CD14-positive monocyte (primary cell): Measurements from ENCODE around the gene KEAP1. TPM values are rescaled to one million over a fixed set of nuclear protein-coding genes. Genes with fewer than 3 reads are reported as not detected.
A peak's percentile ranks its signal among the peaks of the same experiment; 100 is the strongest.

ENCODE experiments used
- DNase-seq, 3 donors: peaks; one replicate each; pipeline ENCODE4 v3.0.0-alpha.2; 2011 to 2022
- H2AFZ ChIP-seq: 2 replicates; pipeline ENCODE4 v1.6.0; 2012; ENCODE audit warnings: mild to moderate bottlenecking, low read depth, low read length, inconsistent platforms; ENCODE audit not compliant: insufficient read depth, poor library complexity, severe bottlenecking
- H3K27ac ChIP-seq, 2 donors: 1 replicate in 1 of 2; 2 replicates in 1 of 2; pipeline ENCODE4 v1.5.1; 2012 to 2013; ENCODE audit warnings: low read length in 2 of 2, control low read depth in 1 of 2, inconsistent platforms in 1 of 2, low read depth in 1 of 2, mild to moderate bottlenecking in 1 of 2
- H3K27me3 ChIP-seq, 2 donors: one replicate each; pipeline versions ENCODE4 v1.6.0 to v1.6.1; 2011 to 2013; ENCODE audit warnings: low read length in 2 of 2; ENCODE audit not compliant: control insufficient read depth in 2 of 2, insufficient read depth in 2 of 2
- H3K36me3 ChIP-seq, 2 donors: replicated peaks in 1 of 2; 1 replicate in 1 of 2; 2 replicates in 1 of 2; pipeline versions ENCODE4 v1.5.1 to v1.6.1; 2012 to 2013; ENCODE audit warnings: low read length in 2 of 2, control low read depth in 1 of 2, inconsistent platforms in 1 of 2, mild to moderate bottlenecking in 1 of 2; ENCODE audit not compliant: insufficient read depth in 2 of 2, control insufficient read depth in 1 of 2
- H3K4me1 ChIP-seq, 2 donors: 1 replicate in 1 of 2; 2 replicates in 1 of 2; pipeline versions ENCODE4 v1.5.1 to v1.6.1; 2012 to 2013; ENCODE audit warnings: low read length in 2 of 2, control low read depth in 1 of 2, inconsistent platforms in 1 of 2, mild to moderate bottlenecking in 1 of 2, moderate library complexity in 1 of 2; ENCODE audit not compliant: insufficient read depth in 2 of 2, control insufficient read depth in 1 of 2
- H3K4me2 ChIP-seq: replicated peaks from 2 replicates; pipeline ENCODE3; 2012; ENCODE audit warnings: low read length, moderate library complexity, mild to moderate bottlenecking; ENCODE audit not compliant: poor library complexity, severe bottlenecking; ENCODE audit errors: extremely low read depth
- H3K4me3 ChIP-seq, 3 experiments: fragments of 200-600 bp in 1 of 3; sonication (generic) in 1 of 3; replicated peaks in 1 of 3; 1 replicate in 2 of 3; 2 replicates in 1 of 3; pipeline ENCODE4 v1.5.1; 2011 to 2013; ENCODE audit warnings: low read length in 3 of 3, mild to moderate bottlenecking in 3 of 3, control low read depth in 2 of 3, low read depth in 2 of 3, inconsistent platforms in 1 of 3, moderate library complexity in 1 of 3
- H3K79me2 ChIP-seq: 2 replicates; pipeline ENCODE4 v1.6.0; 2012; ENCODE audit warnings: mild to moderate bottlenecking, control low read depth, inconsistent platforms, low read length, moderate library complexity; ENCODE audit not compliant: insufficient read depth
- H3K9ac ChIP-seq: 2 replicates; pipeline ENCODE4 v1.6.0; 2017; ENCODE audit warnings: low read length, mild to moderate bottlenecking; ENCODE audit not compliant: insufficient read depth, poor library complexity, severe bottlenecking
- H3K9me3 ChIP-seq, 2 donors: replicated peaks in 1 of 2; 1 replicate in 1 of 2; 2 replicates in 1 of 2; pipeline versions ENCODE4 v1.5.1 to v1.6.1; 2012 to 2013; ENCODE audit warnings: low read length in 2 of 2, control low read depth in 1 of 2; ENCODE audit not compliant: control insufficient read depth in 1 of 2, insufficient read depth in 1 of 2
- H4K20me1 ChIP-seq: 2 replicates; pipeline ENCODE4 v1.6.0; 2012; ENCODE audit warnings: mild to moderate bottlenecking, low read length, control low read depth, moderate library complexity; ENCODE audit not compliant: insufficient read depth
- H3K27ac Mint-ChIP-seq, 7 donors: one replicate each; pipeline ENCODE4 v1.8.0; 2020; ENCODE audit warnings: mild to moderate bottlenecking in 7 of 7, mixed read lengths in 7 of 7, moderate library complexity in 6 of 7, inconsistent platforms in 2 of 7
- H3K27me3 Mint-ChIP-seq, 3 donors: one replicate each; pipeline ENCODE4 v1.8.0; 2021 to 2022; ENCODE audit warnings: low read depth in 3 of 3, mild to moderate bottlenecking in 3 of 3, mixed read lengths in 3 of 3, moderate library complexity in 3 of 3, inconsistent platforms in 1 of 3
- H3K36me3 Mint-ChIP-seq, 2 donors: one replicate each; pipeline ENCODE4 v1.8.0; 2020; ENCODE audit warnings: mixed read lengths in 2 of 2, inconsistent platforms in 1 of 2, mild to moderate bottlenecking in 1 of 2
- H3K4me1 Mint-ChIP-seq: one replicate; pipeline ENCODE4 v1.8.0; 2020; ENCODE audit warnings: mild to moderate bottlenecking, mixed read lengths
- H3K4me3 Mint-ChIP-seq, 2 donors: one replicate each; pipeline ENCODE4 v1.8.0; 2020; ENCODE audit warnings: mild to moderate bottlenecking in 2 of 2, mixed read lengths in 2 of 2, moderate library complexity in 1 of 2
- H3K9me3 Mint-ChIP-seq, 7 donors: one replicate each; pipeline ENCODE4 v1.8.0; 2020 to 2022; ENCODE audit warnings: mixed read lengths in 7 of 7, mild to moderate bottlenecking in 6 of 7, moderate library complexity in 6 of 7, inconsistent platforms in 2 of 7
- WGBS: methylation state at CpG from one replicate; pipeline ENCODE4 v1.1.5; 2013; ENCODE audit warnings: missing lambda C conversion rate; ENCODE audit not compliant: insufficient coverage; 5-methylcytosine and 5-hydroxymethylcytosine counted together
- intact Hi-C, 2 donors: fragments of 100-400 bp; cut with micrococcal nuclease; formaldehyde crosslinking; loops; one replicate each; pipeline versions ENCODE4 v1.15.0 to v1.15.1; 2023
- polyA plus RNA-seq, 3 donors: library from polyadenylated mRNA; depleted of rRNA in 1 of 3; unstranded in 2 of 3; stranded (reverse) in 1 of 3; fragments of 300-500 nt in 2 of 3; fragments of >200 nt in 1 of 3; fragmentation: Illumina TruSeq in 2 of 3; gene quantifications; 1 replicate in 2 of 3; 2 replicates in 1 of 3; pipeline ENCODE4 v1.2.3, GENCODE V29; 2012 to 2021
- TF ChIP-seq, protein P1 (sequence below): fragments of 200-600 bp; IDR thresholded peaks from one replicate; pipeline ENCODE4 v1.8.0; 2022; ENCODE audit warnings: antibody characterized with exemption, mild to moderate bottlenecking

The KEAP1 gene
- polyA plus RNA-seq, 3 donors, result 26.0 to 32.6 (median 26.1) TPM

GRCh38 chr19:10535613-10536012 is 32.5 kb upstream of the KEAP1 start:
- H3K4me2 ChIP-seq, result no peak overlapping the region

GRCh38 chr19:10533646-10534386 is 30.7 kb upstream of the KEAP1 start:
- no peak overlapping the region for H2AFZ ChIP-seq
- H3K27me3 ChIP-seq, result peaks cover 0 to 5% of the 10 kb centered on the region in 2 donors
- no peak for DNase-seq
- H3K36me3 ChIP-seq, result no peaks in the 10 kb centered on the region
- peaks cover 4 to 20% (median 19%) of the 10 kb centered on the region in 3 donors for H3K27me3 Mint-ChIP-seq
- no peaks in the 10 kb centered on the region for H3K36me3 Mint-ChIP-seq
- H3K4me1 Mint-ChIP-seq, result peaks cover 8% of the 10 kb centered on the region
- no peaks in the 10 kb centered on the region for H3K79me2 ChIP-seq
- intact Hi-C loops, result no loop called here
- WGBS, result 83% methylated on average over 7 of the region's 10 CpGs
- peaks cover 0 to 8% (median 5%) of the 10 kb centered on the region in 7 donors for H3K9me3 Mint-ChIP-seq
- H3K4me3 Mint-ChIP-seq, result no peak overlapping the region
- no peak overlapping the region for H3K27ac ChIP-seq
- H3K4me2 ChIP-seq, result no peak overlapping the region
- TF ChIP-seq, protein P1, sequence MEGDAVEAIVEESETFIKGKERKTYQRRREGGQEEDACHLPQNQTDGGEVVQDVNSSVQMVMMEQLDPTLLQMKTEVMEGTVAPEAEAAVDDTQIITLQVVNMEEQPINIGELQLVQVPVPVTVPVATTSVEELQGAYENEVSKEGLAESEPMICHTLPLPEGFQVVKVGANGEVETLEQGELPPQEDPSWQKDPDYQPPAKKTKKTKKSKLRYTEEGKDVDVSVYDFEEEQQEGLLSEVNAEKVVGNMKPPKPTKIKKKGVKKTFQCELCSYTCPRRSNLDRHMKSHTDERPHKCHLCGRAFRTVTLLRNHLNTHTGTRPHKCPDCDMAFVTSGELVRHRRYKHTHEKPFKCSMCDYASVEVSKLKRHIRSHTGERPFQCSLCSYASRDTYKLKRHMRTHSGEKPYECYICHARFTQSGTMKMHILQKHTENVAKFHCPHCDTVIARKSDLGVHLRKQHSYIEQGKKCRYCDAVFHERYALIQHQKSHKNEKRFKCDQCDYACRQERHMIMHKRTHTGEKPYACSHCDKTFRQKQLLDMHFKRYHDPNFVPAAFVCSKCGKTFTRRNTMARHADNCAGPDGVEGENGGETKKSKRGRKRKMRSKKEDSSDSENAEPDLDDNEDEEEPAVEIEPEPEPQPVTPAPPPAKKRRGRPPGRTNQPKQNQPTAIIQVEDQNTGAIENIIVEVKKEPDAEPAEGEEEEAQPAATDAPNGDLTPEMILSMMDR, result no peak
- no peak overlapping the region for H3K4me3 ChIP-seq
- H3K27ac Mint-ChIP-seq, result peak overlapping the region in 1 of 7 donors; percentile 53
- H3K4me1 ChIP-seq, result peaks cover 6 to 10% of the 10 kb centered on the region in 2 donors
- no peak overlapping the region for H3K9ac ChIP-seq
- H4K20me1 ChIP-seq, result no peaks in the 10 kb centered on the region
- peaks cover 0 to 5% of the 10 kb centered on the region in 2 donors for H3K9me3 ChIP-seq

More at GRCh38 chr19:10535613-10536012, 32.5 kb upstream of the KEAP1 start:
- H3K79me2 ChIP-seq, result no peaks in the 10 kb centered on the region
- Mint-ChIP-seq H3K36me3 (no peaks in the 10 kb centered on the region), H3K27ac (no peak overlapping the region), H3K27me3 (peaks cover 6 to 24% (median 16%) of the 10 kb centered on the region in 3 donors), H3K9me3 (peaks cover 0 to 8% (median 5%) of the 10 kb centered on the region in 7 donors), H3K4me3 (no peak overlapping the region), H3K4me1 (peaks cover 16% of the 10 kb centered on the region)
- no peak overlapping the region for H2AFZ ChIP-seq
- 92% methylated on average over 3 of the region's 6 CpGs for WGBS
- H4K20me1 ChIP-seq, result no peaks in the 10 kb centered on the region
- H3K27me3 ChIP-seq, result peaks cover 0 to 5% of the 10 kb centered on the region in 2 donors
- no peak overlapping the region for H3K27ac ChIP-seq
- H3K4me3 ChIP-seq, result no peak overlapping the region
- no peak for DNase-seq
- peaks cover 0 to 5% of the 10 kb centered on the region in 2 donors for H3K9me3 ChIP-seq
- H3K4me1 ChIP-seq, result peaks cover 12 to 20% of the 10 kb centered on the region in 2 donors
- H3K9ac ChIP-seq, result no peak overlapping the region
- H3K36me3 ChIP-seq, result no peaks in the 10 kb centered on the region
- intact Hi-C loops, result no loop called here
- TF ChIP-seq, protein P1, result no peak
